Measurements from ENCODE around the gene MACROD1.

Gene MACROD1

DNA sequence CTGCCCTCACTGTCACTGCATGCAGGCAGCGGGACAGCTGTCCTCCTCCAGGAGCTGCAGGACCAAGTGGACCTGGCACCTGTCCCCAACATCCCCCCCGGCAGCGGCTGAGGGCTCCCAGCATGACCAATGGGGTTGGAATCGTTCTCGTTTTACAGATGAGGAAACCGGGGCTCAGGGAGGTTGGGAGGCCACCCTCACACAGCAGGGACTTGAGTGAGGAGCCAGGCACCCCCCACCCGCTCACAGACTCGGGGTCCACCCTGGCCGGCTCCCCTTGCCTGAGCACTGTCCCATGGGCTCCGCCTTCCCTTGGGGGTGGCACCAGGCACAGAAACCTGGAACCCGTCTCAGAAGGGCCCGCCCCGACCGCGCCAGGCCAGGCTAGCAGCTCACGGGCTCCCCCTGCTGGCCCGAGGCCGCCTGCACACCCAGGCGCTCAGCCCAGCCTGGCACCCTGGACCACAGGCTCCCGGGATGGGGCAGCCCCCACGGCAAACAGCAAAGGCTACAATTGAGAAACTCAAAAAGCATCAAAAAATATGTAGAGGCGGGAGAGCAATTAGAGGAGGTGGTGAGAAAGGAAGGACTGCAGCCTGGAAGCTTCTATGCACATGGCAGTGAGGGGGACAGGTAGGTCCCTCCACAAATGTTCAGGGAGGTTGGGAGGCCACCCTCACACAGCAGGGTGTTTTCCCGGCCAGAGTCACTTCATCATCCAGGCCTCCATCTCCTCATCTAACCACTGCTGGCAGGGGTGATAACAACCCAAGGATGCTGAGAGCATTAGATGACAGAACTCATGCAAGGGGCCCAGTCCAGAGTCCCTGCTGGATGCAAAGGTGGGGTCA is 12.8 kb downstream of the MACROD1 start:
- DNase-seq: peak; percentile 71

GRCh38 chr11:64151337-64151736 is 14.6 kb downstream of the MACROD1 start:
- no peak for DNase-seq

DNA sequence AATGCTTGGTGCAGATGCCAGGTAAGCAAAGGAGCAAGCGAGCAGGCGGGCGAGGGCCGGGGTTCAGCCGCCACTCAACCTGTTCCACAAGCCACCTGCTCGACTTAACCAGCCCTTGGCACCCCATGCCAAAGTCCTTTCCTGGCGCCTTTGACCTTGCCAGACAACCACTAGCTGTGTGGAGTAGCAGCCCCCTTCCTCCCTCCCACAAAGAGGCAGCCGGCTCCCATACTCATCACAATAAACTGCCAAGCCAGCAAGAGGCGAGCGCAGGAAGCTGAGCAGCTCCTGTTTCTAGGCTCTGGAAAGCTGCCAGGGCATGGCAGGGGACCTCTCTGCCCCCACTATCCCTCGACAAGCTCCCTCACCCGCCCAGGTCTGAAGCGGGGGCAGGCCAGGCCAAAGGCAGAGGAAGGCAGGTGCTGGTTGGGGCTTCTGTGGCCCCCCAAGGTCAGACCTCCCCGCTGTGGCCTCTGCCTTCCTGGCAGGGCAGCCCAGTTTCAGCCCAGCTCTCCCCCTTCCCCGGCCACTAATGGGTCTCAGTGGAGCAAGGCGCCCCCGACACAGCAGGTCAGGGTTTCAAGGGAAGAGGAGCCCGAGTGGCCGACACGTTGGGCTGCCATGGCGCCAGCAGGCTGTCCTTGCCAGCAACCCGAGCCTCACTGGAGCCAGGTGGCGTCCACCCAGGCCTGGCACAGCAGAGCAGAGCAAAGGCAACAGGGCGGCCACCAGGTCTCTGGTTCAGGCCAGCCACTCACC is 15.3 kb downstream of the MACROD1 start:
- DNase-seq: no peak

GRCh38 chr11:64150051-64150450 is 15.9 kb downstream of the MACROD1 start:
- no peak for DNase-seq

GRCh38 chr11:64148917-64149617 is 16.8 kb downstream of the MACROD1 start:
- DNase-seq: no peak

GRCh38 chr11:64148226-64148916 is 17.5 kb downstream of the MACROD1 start:
- peak; percentile 60 for DNase-seq

DNA sequence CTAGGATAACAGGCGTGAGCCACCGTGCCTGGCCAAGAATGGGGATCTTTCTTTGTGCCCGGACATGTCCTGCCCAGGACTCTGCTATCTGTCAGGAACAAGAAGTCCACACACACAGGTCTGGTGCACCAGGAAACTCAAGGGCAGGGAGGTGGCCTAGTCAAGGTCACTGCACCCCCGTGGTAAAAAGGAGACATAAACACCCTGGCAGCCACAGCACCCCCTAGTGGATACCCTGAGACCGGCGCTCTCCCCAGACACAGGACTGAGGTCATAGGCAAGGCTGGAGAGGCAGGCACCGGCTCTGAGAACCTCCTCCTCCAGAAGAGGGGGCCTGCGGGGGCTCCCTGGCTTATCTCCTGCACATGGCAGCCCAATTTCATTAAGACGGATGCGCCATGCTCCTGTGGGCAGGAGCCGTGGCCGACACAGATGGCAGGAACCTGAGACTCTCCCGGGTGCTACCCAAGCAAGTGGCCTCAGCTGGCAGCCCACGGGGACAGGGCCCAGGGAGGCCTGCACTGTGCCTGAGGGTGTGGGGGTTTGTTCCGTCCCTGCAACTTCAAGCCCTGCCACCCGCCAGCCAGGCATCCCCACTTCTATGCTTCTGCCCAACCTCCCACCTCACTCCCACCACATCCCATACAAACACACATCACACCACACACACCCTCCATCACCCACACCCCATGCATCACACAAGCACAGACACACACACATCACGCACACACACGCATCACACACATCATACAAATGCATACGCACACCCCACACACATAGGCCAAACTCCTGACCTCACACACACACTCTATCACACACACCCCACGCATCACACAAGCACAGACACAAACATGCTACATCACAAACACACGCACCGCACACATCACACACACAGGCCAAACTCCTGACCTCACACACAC is 19.6 kb downstream of the MACROD1 start:
- DNase-seq: peak; percentile 77

GRCh38 chr11:64144587-64145472 is 21.1 kb downstream of the MACROD1 start:
- DNase-seq: no peak

DNA sequence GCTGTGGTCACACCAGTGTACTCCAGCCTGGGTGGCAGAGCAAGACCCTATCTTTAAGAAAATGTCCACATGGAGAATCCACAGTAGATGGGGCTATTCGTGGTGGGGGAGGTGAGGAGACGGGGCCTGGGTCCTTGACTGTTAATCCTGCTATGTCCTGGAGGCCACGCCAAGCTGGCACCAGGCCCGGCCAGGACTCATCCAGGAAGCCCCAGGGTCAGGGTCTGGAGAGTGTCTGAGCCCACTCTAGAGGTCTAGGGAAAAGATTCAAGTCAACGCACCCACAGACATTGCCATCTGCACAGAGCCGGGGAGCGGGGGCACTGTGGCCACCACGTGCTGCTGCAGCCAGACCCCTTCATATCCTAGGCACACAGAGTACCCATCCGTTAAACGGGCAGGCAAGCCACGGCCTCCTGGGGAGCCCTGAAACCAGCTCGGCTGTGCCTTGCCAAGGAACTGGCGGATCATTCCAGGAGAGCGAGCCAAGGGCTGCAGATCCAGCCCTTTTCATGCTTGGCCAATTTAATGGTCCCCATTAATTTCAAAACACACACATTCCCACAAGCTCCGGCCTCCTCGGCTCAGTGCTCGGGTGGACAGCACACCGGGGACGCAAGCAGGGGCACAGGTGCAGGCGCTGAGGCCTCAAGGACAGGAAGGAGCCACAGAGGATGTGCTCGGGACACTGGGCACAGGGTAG is 24.7 kb downstream of the MACROD1 start:
- DNase-seq: no peak

- no peak for DNase-seq
Observed at GRCh38 chr11:64140082-64140481, 25.8 kb downstream of the MACROD1 start.

GRCh38 chr11:64139049-64139448 is 26.9 kb downstream of the MACROD1 start:
- no peak for DNase-seq

DNA sequence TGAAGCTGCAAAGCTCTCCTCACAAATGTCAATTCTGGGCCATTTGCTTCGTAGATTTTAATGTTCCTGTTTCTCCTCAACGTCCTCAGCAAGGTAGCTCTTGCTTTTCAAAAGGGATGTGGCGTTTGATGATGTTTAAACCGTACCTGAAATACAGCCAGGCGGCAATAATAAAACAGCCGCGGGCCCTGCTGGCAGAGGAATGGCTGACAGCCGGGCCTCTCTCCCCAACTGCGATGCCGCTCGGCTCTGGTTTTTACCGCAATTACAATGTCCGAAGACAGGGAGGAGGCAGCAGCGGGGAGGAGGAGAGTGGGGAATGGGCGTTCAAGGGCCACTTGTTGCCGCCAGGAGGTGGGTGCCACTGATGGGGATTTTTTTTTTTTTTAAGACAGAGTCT is 27.5 kb downstream of the MACROD1 start:
- DNase-seq: no peak

GRCh38 chr11:64136765-64137441 is 29.0 kb downstream of the MACROD1 start:
- no peak for DNase-seq

DNA sequence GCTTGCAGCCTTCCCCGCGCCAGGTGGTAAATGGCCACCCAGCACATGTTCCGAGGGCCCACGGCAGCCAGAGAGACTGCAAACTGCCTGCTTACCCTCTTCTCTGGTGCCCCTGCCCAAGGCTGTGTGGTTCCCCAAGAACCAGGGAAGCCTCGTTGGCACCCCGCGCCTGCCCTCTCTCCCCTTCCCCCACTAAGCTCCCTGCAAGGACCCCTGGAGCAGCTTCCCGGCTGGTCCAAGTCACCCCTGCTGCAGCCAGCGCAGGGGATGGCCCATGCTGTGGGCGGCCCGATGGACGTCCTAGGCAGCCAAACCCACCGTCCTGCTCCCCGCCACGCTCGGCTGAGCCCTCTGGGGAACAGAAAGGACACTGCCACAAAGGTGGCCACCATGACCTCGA is 30.2 kb downstream of the MACROD1 start:
- no peak for DNase-seq

GRCh38 chr11:64134963-64135362 is 30.9 kb downstream of the MACROD1 start:
- DNase-seq: no peak

- no peak for DNase-seq
Observed at GRCh38 chr11:64132982-64133705, 32.8 kb downstream of the MACROD1 start.

DNA sequence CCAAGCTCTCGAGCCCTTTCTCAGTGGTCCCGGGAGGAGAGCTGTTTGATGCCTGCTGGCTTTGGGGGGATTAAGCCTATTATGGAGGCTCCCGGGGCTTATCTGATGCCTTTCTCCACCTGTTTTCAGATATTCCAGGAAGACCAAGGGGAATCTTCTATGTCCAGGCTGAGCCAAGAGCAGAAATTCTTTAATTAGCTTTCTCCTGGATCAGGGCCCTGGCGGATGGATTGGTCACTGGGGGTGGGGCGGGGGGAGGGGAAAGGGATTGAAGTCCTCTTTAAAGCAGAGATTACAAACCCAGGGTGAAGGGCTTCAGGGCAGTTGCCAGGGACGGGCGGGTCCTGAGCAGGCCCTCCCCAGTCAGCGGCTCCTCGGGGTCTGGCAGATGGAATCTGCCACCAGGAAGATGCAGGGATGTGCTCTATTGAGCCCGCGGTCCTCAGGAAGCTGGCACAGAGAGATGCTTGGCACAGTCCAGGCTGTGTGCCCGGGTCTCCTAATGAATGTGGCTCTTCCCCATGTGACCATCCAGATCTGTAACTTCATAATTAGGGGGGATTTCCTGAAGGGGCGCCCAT is 33.6 kb downstream of the MACROD1 start:
- no peak for DNase-seq

DNA sequence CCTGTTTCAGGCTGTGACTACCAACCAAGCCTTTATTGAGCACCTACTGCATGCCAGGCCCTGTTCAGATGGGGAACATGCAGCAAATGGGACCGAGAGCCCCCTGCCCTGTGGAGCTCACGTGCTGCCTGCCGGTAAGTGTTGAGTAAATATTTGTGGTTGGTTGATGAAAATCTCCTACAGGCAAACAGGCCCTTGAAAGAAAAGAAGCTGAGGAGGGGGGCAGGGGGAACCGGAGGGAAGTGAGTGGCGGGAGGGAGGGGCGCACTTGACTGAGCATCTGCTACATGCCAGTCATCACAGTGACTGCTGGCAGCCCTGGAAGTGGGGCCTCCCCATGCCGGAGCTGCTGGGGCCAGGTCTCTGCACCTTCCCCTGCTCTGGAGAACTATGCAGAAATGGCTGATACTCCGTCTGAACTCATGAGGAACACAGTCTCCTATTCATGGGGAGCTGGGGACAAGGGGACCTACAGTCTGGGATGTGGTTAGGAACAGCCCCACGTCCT is 34.2 kb downstream of the MACROD1 start:
- DNase-seq: no peak
